Measurements from ENCODE around the gene PRKCA. TPM values are rescaled to one million over a fixed set of nuclear protein-coding genes. Genes with fewer than 3 reads are reported as not detected.
"Not testable (repeated sequence)": the region's sequence is repeated elsewhere in the genome, so short reads cannot be mapped to it uniquely, and the experiment has no call there.

The PRKCA gene
- total and polyA plus RNA-seq, 9 donors = 9.1 to 67.6 (median 37.2) TPM

DNA sequence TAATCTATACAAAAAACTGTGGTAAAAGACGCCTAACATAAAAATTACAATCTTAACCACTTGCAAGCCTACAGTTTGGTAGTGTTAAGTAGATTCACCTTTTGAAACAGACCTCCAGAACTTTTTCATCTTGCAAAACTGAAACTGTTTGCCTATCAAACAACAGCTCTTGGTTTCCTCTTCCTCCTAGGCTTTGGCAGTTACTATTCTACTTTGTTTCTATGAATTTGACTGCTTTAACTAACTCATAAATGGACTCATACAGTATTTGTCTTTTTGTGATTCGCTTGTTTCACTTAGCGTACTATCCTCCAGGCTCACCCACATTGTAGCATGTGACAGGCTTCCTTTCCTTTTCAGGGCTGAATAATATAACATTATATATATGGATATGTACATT, 97.0 kb downstream of the PRKCA start:
- Histone ChIP-seq H3K4me1 (ENCODE audit: insufficient read depth) (peaks cover 3% of the 10 kb centered on the region), H3K36me3 (no peaks in the 10 kb centered on the region), H3K27me3 (no peaks in the 10 kb centered on the region), H3K4me3 (no peak overlapping the region), H3K9me3 (no peaks in the 10 kb centered on the region), H3K27ac (no peak overlapping the region)
- no peak for TF ChIP-seq POLR2A (IDR thresholded peaks at IDR 0.05)
- TF ChIP-seq, protein P1, sequence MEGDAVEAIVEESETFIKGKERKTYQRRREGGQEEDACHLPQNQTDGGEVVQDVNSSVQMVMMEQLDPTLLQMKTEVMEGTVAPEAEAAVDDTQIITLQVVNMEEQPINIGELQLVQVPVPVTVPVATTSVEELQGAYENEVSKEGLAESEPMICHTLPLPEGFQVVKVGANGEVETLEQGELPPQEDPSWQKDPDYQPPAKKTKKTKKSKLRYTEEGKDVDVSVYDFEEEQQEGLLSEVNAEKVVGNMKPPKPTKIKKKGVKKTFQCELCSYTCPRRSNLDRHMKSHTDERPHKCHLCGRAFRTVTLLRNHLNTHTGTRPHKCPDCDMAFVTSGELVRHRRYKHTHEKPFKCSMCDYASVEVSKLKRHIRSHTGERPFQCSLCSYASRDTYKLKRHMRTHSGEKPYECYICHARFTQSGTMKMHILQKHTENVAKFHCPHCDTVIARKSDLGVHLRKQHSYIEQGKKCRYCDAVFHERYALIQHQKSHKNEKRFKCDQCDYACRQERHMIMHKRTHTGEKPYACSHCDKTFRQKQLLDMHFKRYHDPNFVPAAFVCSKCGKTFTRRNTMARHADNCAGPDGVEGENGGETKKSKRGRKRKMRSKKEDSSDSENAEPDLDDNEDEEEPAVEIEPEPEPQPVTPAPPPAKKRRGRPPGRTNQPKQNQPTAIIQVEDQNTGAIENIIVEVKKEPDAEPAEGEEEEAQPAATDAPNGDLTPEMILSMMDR (IDR thresholded peaks at IDR 0.05) = no peak
- no peak for TF ChIP-seq EP300 (IDR thresholded peaks at IDR 0.05)
- intact Hi-C loops (cut with DNase I) = no loop called here
- DNase-seq = no peak
- WGBS, 3 donors = 93 to 98% (median 96%) methylated on average over 3 of the region's 3 CpGs

- H3K36me3 ChIP-seq; intact Hi-C loops (cut with DNase I); DNase-seq; H3K27ac ChIP-seq; H3K27me3 ChIP-seq; H3K9me3 ChIP-seq; H3K4me3 ChIP-seq; H3K4me1 ChIP-seq (ENCODE audit: insufficient read depth): not testable (repeated sequence)
- 96 to 98% (median 97%) methylated on average over 11 of the region's 11 CpGs for WGBS, 3 donors
Measured at GRCh38 chr17:66400041-66400688, 97.8 kb downstream of the PRKCA start.

GRCh38 chr17:66400698-66401097, 98.3 kb downstream of the PRKCA start:
- DNase-seq = no peak
- Histone ChIP-seq H3K4me3 (no peak overlapping the region), H3K9me3 (no peaks in the 10 kb centered on the region), H3K4me1 (ENCODE audit: insufficient read depth) (peaks cover 4% of the 10 kb centered on the region), H3K27ac (no peak overlapping the region), H3K27me3 (no peaks in the 10 kb centered on the region), H3K36me3 (no peaks in the 10 kb centered on the region)
- WGBS, 3 donors = 0 to 29% (median 3%) methylated on average over 1 of the region's 1 CpG
- intact Hi-C loops (cut with DNase I) = no loop called here
- TF ChIP-seq EP300 (IDR thresholded peaks at IDR 0.05) (no peak), POLR2A (IDR thresholded peaks at IDR 0.05) (no peak)
- TF ChIP-seq, protein P1 (IDR thresholded peaks at IDR 0.05) = no peak

- 93 to 98% (median 93%) methylated on average over 4 of the region's 4 CpGs for WGBS, 3 donors
Measured at GRCh38 chr17:66401364-66401763, 99.0 kb downstream of the PRKCA start.

More at GRCh38 chr17:66401364-66401763, 99.0 kb downstream of the PRKCA start:
- Histone ChIP-seq H3K27me3 (no peaks in the 10 kb centered on the region), H3K4me1 (ENCODE audit: insufficient read depth) (peaks cover 7% of the 10 kb centered on the region), H3K4me3 (no peak overlapping the region), H3K9me3 (no peaks in the 10 kb centered on the region), H3K36me3 (no peaks in the 10 kb centered on the region), H3K27ac (no peak overlapping the region)
- no peak for DNase-seq
- TF ChIP-seq EP300 (IDR thresholded peaks at IDR 0.05) = no peak
- TF ChIP-seq, protein P1 (IDR thresholded peaks at IDR 0.05) = no peak
- no peak for TF ChIP-seq POLR2A (IDR thresholded peaks at IDR 0.05)
- intact Hi-C loops (cut with DNase I) = no loop called here

Measured in ovary (tissue), 9 donors.